H1 (cell line): Measurements from ENCODE around the gene CYP26C1. TPM values are rescaled to one million over a fixed set of nuclear protein-coding genes. Genes with fewer than 3 reads are reported as not detected.

Experiments
- CTCF ChIA-PET: fragments of 300-600 bp; sonication (Branson Sonifier 250); formaldehyde crosslinking; loops from one replicate; lab custom pipeline; 2021; ENCODE audit not compliant: partially characterized antibody; lab: Charles Lee
- POLR2A ChIA-PET: fragments of 300-600 bp; sonication (Branson Sonifier 250); formaldehyde crosslinking; loops from one replicate; lab custom pipeline; 2021; ENCODE audit warnings: inconsistent platforms; ENCODE audit not compliant: partially characterized antibody; lab: Charles Lee
- DNase-seq, 2 experiments: peaks; one replicate each; pipeline versions ENCODE4 v3.0.0 to v3.0.0-alpha.2; 2010 to 2022; ENCODE audit warnings: low spot score in 2 of 2, low read depth in 1 of 2, mixed read lengths in 1 of 2
- FAIRE-seq: peaks from 2 replicates; lab custom pipeline; 2011; peaks lifted over from hg19 to GRCh38; lab: Jason Lieb, UNC
- H2AFZ ChIP-seq: 2 replicates; pipeline ENCODE4 v1.8.1; 2012; ENCODE audit warnings: low read length, inconsistent platforms
- H2AK5ac ChIP-seq: 2 replicates; pipeline ENCODE4 v1.6.1; 2013; ENCODE audit warnings: low read depth, low read length
- H2BK120ac ChIP-seq: replicated peaks from 2 replicates; pipeline ENCODE3; 2013; ENCODE audit warnings: low read depth, low read length, inconsistent platforms
- H2BK12ac ChIP-seq: 2 replicates; pipeline ENCODE4 v1.6.1; 2013; ENCODE audit warnings: low read depth, low read length
- H2BK15ac ChIP-seq: 2 replicates; pipeline ENCODE4 v1.6.1; 2013; ENCODE audit warnings: low read length
- H2BK20ac ChIP-seq: 2 replicates; pipeline ENCODE4 v1.6.1; 2013; ENCODE audit warnings: low read length
- H2BK5ac ChIP-seq: 2 replicates; pipeline ENCODE4 v1.6.1; 2013; ENCODE audit warnings: low read depth, low read length
- H3K14ac ChIP-seq: 2 replicates; pipeline ENCODE4 v1.6.1; 2013; ENCODE audit warnings: inconsistent platforms; ENCODE audit not compliant: insufficient read length
- H3K18ac ChIP-seq: 2 replicates; pipeline ENCODE4 v1.6.1; 2013; ENCODE audit warnings: low read length; ENCODE audit errors: extremely low read depth
- H3K23ac ChIP-seq: 2 replicates; pipeline ENCODE4 v1.6.1; 2013; ENCODE audit warnings: inconsistent platforms; ENCODE audit not compliant: insufficient read length
- H3K23me2 ChIP-seq: 2 replicates; pipeline ENCODE4 v1.6.1; 2013; ENCODE audit warnings: low read depth, low read length
- H3K27ac ChIP-seq: 2 replicates; pipeline ENCODE4 v1.6.1; 2011; ENCODE audit warnings: low read depth, low read length, inconsistent platforms
- H3K27me3 ChIP-seq, 4 experiments: replicated peaks in 1 of 4; 1 replicate in 1 of 4; 2 replicates in 3 of 4; pipeline versions ENCODE4 v1.6.1 to v1.8.1; 2011 to 2013; ENCODE audit warnings: low read length in 3 of 4, mild to moderate bottlenecking in 3 of 4, inconsistent platforms in 2 of 4, mixed read lengths in 2 of 4, moderate library complexity in 1 of 4; ENCODE audit not compliant: control insufficient read depth in 3 of 4, insufficient read depth in 3 of 4; ENCODE audit errors: extremely low read depth in 1 of 4
- H3K36me3 ChIP-seq, 4 experiments: 2 replicates each; pipeline versions ENCODE4 v1.6.1 to v1.8.1; 2011 to 2013; ENCODE audit warnings: mild to moderate bottlenecking in 4 of 4, low read length in 3 of 4, moderate library complexity in 2 of 4, control low read depth in 1 of 4, inconsistent platforms in 1 of 4; ENCODE audit not compliant: insufficient read depth in 4 of 4, control insufficient read depth in 2 of 4
- H3K4ac ChIP-seq: replicated peaks from 2 replicates; pipeline ENCODE3; 2013; ENCODE audit warnings: low read length, low read depth, mixed read lengths, inconsistent platforms; ENCODE audit not compliant: insufficient read length
- H3K4me1 ChIP-seq, 4 experiments: replicated peaks in 1 of 4; 1 replicate in 1 of 4; 2 replicates in 3 of 4; pipeline versions ENCODE4 v1.6.1 to v1.8.1; 2011 to 2013; ENCODE audit warnings: low read length in 3 of 4, inconsistent platforms in 2 of 4, mixed read lengths in 1 of 4; ENCODE audit not compliant: insufficient read depth in 4 of 4, control insufficient read depth in 3 of 4
- H3K4me2 ChIP-seq, 2 experiments: 2 replicates each; pipeline versions ENCODE4 v1.6.1 to v1.8.1; 2011 to 2013; ENCODE audit warnings: low read depth in 2 of 2, low read length in 2 of 2, control low read depth in 1 of 2, inconsistent platforms in 1 of 2, mild to moderate bottlenecking in 1 of 2; ENCODE audit not compliant: insufficient read depth in 1 of 2
- H3K4me3 ChIP-seq, 4 experiments: fragments of 200-600, 300-600 bp in 1 of 4; sonication (generic), shearing (Covaris generic), sonication (Bioruptor Twin) in 1 of 4; 2 replicates each; pipeline versions ENCODE4 v1.5.1 to v1.8.1; 2011 to 2016; ENCODE audit warnings: low read length in 4 of 4, low read depth in 3 of 4, control low read depth in 2 of 4, inconsistent platforms in 2 of 4, mild to moderate bottlenecking in 2 of 4, mixed read lengths in 1 of 4, moderate library complexity in 1 of 4; ENCODE audit not compliant: insufficient read depth in 2 of 4; ENCODE audit errors: extremely low read depth in 1 of 4
- H3K56ac ChIP-seq: replicated peaks from 2 replicates; pipeline ENCODE3; 2013; ENCODE audit warnings: low read depth, mild to moderate bottlenecking, mixed read lengths, low read length, inconsistent platforms; ENCODE audit not compliant: insufficient read length
- H3K79me1 ChIP-seq: 2 replicates; pipeline ENCODE4 v1.6.1; 2013; ENCODE audit warnings: low read depth, low read length, control low read depth
- H3K79me2 ChIP-seq, 2 experiments: 2 replicates each; pipeline versions ENCODE4 v1.6.1 to v1.8.1; 2012 to 2013; ENCODE audit warnings: low read length in 2 of 2, mild to moderate bottlenecking in 2 of 2, inconsistent platforms in 1 of 2; ENCODE audit not compliant: insufficient read depth in 2 of 2, control insufficient read depth in 1 of 2
- H3K9ac ChIP-seq, 4 experiments: replicated peaks in 1 of 4; 1 replicate in 1 of 4; 2 replicates in 3 of 4; pipeline versions ENCODE4 v1.6.1 to v1.8.1; 2011 to 2013; ENCODE audit warnings: low read depth in 3 of 4, low read length in 3 of 4, control low read depth in 2 of 4, mild to moderate bottlenecking in 2 of 4, moderate library complexity in 2 of 4, inconsistent platforms in 1 of 4; ENCODE audit errors: extremely low read depth in 1 of 4
- H3K9me3 ChIP-seq, 2 experiments: 2 replicates each; pipeline versions ENCODE4 v1.6.1 to v1.8.1; 2012 to 2013; ENCODE audit warnings: mild to moderate bottlenecking in 2 of 2, moderate library complexity in 2 of 2, control low read depth in 1 of 2, inconsistent platforms in 1 of 2, low read depth in 1 of 2, low read length in 1 of 2, mixed read lengths in 1 of 2; ENCODE audit not compliant: insufficient read depth in 2 of 2
- H4K20me1 ChIP-seq, 2 experiments: replicated peaks in 1 of 2; 2 replicates each; pipeline versions ENCODE3 to v1.8.1; 2011 to 2013; ENCODE audit warnings: inconsistent platforms in 2 of 2, low read length in 2 of 2, mild to moderate bottlenecking in 1 of 2; ENCODE audit not compliant: insufficient read depth in 2 of 2, control insufficient read depth in 1 of 2
- H4K5ac ChIP-seq: 2 replicates; pipeline ENCODE4 v1.6.1; 2013; ENCODE audit warnings: low read length, low read depth, mixed read lengths, inconsistent platforms; ENCODE audit not compliant: insufficient read length
- H4K8ac ChIP-seq: 2 replicates; pipeline ENCODE4 v1.8.0; 2013; ENCODE audit warnings: mild to moderate bottlenecking, moderate library complexity, low read length, inconsistent platforms; ENCODE audit not compliant: insufficient read depth; ENCODE audit errors: extremely low read depth
- H4K91ac ChIP-seq: replicated peaks from 2 replicates; pipeline ENCODE3; 2013; ENCODE audit warnings: low read length, mixed read lengths, inconsistent platforms; ENCODE audit not compliant: insufficient read length
- MAFK ChIP-seq: IDR thresholded peaks from 2 replicates; pipeline ENCODE4 v1.6.1; 2012; ENCODE audit warnings: low read depth, mild to moderate bottlenecking, improper control_type of control experiment, low read length
- PHF8 ChIP-seq: fragments of 200-600 bp; sonication (generic); conservative IDR thresholded peaks from 2 replicates; pipeline ENCODE4 v1.7.1; 2012; ENCODE audit warnings: low read depth, mild to moderate bottlenecking, inconsistent platforms, low read length, moderate library complexity
- WGBS, 2 experiments: shearing (Covaris generic) in 1 of 2; methylation state at CpG; one replicate each; pipeline versions ENCODE4 v1.1.6 to v1.1.7; 2013 to 2015; ENCODE audit warnings: low lambda C conversion rate in 2 of 2, mixed read lengths in 2 of 2, inconsistent platforms in 1 of 2, low coverage in 1 of 2, missing lambda C conversion rate in 1 of 2; ENCODE audit not compliant: insufficient replicate concordance in 2 of 2, insufficient coverage in 1 of 2, insufficient read length in 1 of 2; ENCODE audit errors: extremely low coverage in 1 of 2, missing lambda C conversion rate in 1 of 2; 5-methylcytosine and 5-hydroxymethylcytosine counted together
- long read RNA-seq, 2 experiments: library from RNA in 1 of 2; library from capped mRNA in 1 of 2; stranded (forward); transcript quantifications; one replicate each; pipeline ENCODE4 v2.0.0, GENCODE V29; 2021; ENCODE audit warnings: inconsistent platforms in 1 of 2
- polyA minus RNA-seq, 3 experiments: library from RNA; depleted of rRNA, polyadenylated mRNA; stranded (reverse); fragments of >200 nt; gene quantifications; 1 replicate in 2 of 3; 2 replicates in 1 of 3; pipeline ENCODE4 v1.2.3, GENCODE V29; 2011
- polyA plus RNA-seq, 7 experiments: library from polyadenylated mRNA; depleted of rRNA in 3 of 7; stranded (reverse) in 5 of 7; unstranded in 2 of 7; fragments of >200 nt in 5 of 7; fragments of 200-250 nt in 2 of 7; gene quantifications; 1 replicate in 5 of 7; 2 replicates in 1 of 7; 4 replicates in 1 of 7; pipeline versions ENCODE4 v1.2.1 to v1.2.3, GENCODE V29; 2011 to 2013; ENCODE audit warnings: missing spikeins in 2 of 7, mixed read lengths in 2 of 7
- total RNA-seq: library from RNA; stranded (reverse); fragmentation: NEBNext Ultra II Directional; extraction: Animal tissue kit (Norgen Biotek cat#: 25700); gene quantifications from 2 replicates; pipeline ENCODE4 v1.2.1, GENCODE V29; 2021
- TF ChIP-seq, protein P1 (sequence below), 3 experiments: IDR thresholded peaks; 1 replicate in 2 of 3; 2 replicates in 1 of 3; pipeline versions ENCODE4 v1.5.1 to v1.6.1; 2011; ENCODE audit warnings: low read length in 3 of 3, mild to moderate bottlenecking in 3 of 3, inconsistent platforms in 2 of 3, low read depth in 1 of 3, moderate library complexity in 1 of 3; ENCODE audit not compliant: insufficient read depth in 1 of 3; ENCODE audit errors: control extremely low read depth in 1 of 3

CYP26C1 gene, protein sequence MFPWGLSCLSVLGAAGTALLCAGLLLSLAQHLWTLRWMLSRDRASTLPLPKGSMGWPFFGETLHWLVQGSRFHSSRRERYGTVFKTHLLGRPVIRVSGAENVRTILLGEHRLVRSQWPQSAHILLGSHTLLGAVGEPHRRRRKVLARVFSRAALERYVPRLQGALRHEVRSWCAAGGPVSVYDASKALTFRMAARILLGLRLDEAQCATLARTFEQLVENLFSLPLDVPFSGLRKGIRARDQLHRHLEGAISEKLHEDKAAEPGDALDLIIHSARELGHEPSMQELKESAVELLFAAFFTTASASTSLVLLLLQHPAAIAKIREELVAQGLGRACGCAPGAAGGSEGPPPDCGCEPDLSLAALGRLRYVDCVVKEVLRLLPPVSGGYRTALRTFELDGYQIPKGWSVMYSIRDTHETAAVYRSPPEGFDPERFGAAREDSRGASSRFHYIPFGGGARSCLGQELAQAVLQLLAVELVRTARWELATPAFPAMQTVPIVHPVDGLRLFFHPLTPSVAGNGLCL
- total RNA-seq (0.21 and 0.28 TPM in 2 replicates), polyA plus RNA-seq (2011; rRNA removed) (0.12 and 0.93 TPM in 2 replicates), polyA minus RNA-seq (2011; rRNA and poly(A)+ RNA removed) (0.07 and 0.22 TPM in 2 replicates)
- polyA plus RNA-seq (2011; cell fraction: cytosol; rRNA removed) = 0.79 TPM
- 3.0 TPM for polyA plus RNA-seq (2011; cell fraction: nucleus; rRNA removed)
- polyA plus RNA-seq (2012, experiment 1 of 2) = 0.12 to 0.21 TPM (median 0.20 TPM) in 3 of 4 replicates, not detected in the other
- polyA plus RNA-seq (2012, experiment 2 of 2) = not detected
- polyA plus RNA-seq (2013, experiment 1 of 2) = 0.04 TPM
- polyA plus RNA-seq (2013, experiment 2 of 2) = 0.06 TPM
- polyA minus RNA-seq (2011; cell fraction: cytosol; rRNA and poly(A)+ RNA removed) = 1.1 TPM
- 2.2 TPM for polyA minus RNA-seq (2011; cell fraction: nucleus; rRNA and poly(A)+ RNA removed)
- long read RNA-seq, experiment 1 = 0 reads
- long read RNA-seq, experiment 2 = 0 reads

DNA sequence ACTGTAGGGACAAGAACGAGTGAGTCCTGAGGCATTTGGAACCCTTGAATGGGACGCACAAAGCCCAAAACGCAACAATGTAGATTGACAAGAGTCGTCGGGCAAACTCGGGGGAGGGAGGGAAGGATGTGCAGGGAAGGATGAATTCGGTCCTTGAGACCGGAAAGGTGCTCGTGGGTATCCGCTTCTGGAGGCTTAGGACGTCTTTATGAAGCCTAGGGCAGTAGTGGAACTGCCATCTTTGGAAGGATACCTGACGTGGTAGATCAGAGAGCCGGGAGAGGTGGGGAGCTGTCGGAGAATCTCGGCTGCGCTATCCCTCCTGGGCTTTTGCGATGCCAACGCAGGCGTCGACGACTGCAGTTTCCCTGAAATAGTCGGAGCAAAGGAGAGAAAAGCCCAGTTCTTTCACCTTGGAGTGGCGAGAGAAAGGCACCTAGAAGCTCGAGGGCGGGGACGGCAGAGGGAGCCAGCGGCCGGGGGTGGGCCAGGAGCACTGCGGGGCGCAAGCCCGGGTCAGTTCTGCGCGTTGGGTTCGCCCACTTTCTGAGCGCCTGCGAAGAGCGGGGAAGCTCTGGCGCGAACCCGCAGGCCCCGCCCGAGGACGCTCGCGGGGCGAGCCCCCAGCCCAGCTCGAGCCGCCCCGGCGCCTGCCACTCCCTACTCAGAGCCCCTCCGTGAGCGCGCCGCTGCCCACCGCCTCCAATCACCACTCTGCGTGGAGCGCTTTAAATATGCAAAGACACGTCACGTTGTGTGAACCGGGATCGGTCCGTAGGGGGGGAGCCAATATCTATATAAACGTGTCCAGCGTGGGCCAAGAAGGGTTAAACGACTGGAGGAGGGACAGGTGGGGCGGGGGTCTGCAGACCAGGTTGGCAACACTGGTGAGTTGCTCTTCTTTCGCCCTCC lies at the start of gene CYP26C1:
Gene CYP26C1 (plus strand): TSS at position 824 of the 912 bp plus-strand sequence. CDS start 466 bp downstream, outside the sequence.
- WGBS, 2 experiments = 2% methylated on average over 45 of the region's 67 CpGs; no CpG with 5 or more reads in 1 of the 2 experiments
- Histone ChIP-seq H3K9ac (no peak within 1 kb of the TSS), H3K27ac (no peak within 1 kb of the TSS), H3K18ac (peak within 1 kb of the TSS; percentile 72), H3K79me2 (no peaks in the 10 kb centered on the region), H4K8ac (no peak within 1 kb of the TSS; the same call in 1 of the 2 replicates), H2BK120ac (no peak within 1 kb of the TSS), H3K14ac (no peak within 1 kb of the TSS), H3K4me1 (peaks cover 3 to 31% (median 22%) of the 10 kb centered on the region in 4 experiments; a peak in 6 of 7 replicates), H2BK12ac (no peak within 1 kb of the TSS), H2BK20ac (0 out of 2 replicates have a peak within 1 kb of the TSS, but pooled peaks have one; percentile 21), H4K20me1 (peaks cover under 1 to 19% of the 10 kb centered on the region in 2 experiments), H2BK15ac (0 out of 2 replicates have a peak within 1 kb of the TSS, but pooled peaks have one; percentile 32), H3K4me3 (peak within 1 kb of the TSS; percentile 34 to 59 (median 46); a peak in 6 of 8 replicates), H2AK5ac (no peak within 1 kb of the TSS; the same call in 1 of the 2 replicates), H4K91ac (no peak within 1 kb of the TSS), H4K5ac (no peak within 1 kb of the TSS), H3K79me1 (no peaks in the 10 kb centered on the region), H3K4ac (no peak within 1 kb of the TSS), H3K36me3 (peaks cover 0 to 14% (median 1%) of the 10 kb centered on the region in 4 experiments; a peak in 1 of 8 replicates), H3K56ac (no peak within 1 kb of the TSS), H2AFZ (no peak within 1 kb of the TSS), H3K23ac (no peak within 1 kb of the TSS), H3K23me2 (peaks cover 10% of the 10 kb centered on the region; the same call in 1 of the 2 replicates), H3K9me3 (no peaks in the 10 kb centered on the region; a peak in 1 of 4 replicates), H3K4me2 (peak within 1 kb of the TSS; percentile 75 to 89), H2BK5ac (no peak within 1 kb of the TSS), H3K27me3 (peaks cover 64 to 76% (median 68%) of the 10 kb centered on the region in 4 experiments)
- ChIA-PET POLR2A (no interaction called here), CTCF (interaction anchor here (0.7 to 14.8 kb wide), 16 partner anchors 8 to 436 kb away, joined by 3 to 147 read pairs (median 4); partner anchors contain the start of gene CYP26A1)
- DNase-seq (no peak), FAIRE-seq (no peak)
- TF ChIP-seq PHF8 (no peak), MAFK (no peak)
- TF ChIP-seq, protein P1, sequence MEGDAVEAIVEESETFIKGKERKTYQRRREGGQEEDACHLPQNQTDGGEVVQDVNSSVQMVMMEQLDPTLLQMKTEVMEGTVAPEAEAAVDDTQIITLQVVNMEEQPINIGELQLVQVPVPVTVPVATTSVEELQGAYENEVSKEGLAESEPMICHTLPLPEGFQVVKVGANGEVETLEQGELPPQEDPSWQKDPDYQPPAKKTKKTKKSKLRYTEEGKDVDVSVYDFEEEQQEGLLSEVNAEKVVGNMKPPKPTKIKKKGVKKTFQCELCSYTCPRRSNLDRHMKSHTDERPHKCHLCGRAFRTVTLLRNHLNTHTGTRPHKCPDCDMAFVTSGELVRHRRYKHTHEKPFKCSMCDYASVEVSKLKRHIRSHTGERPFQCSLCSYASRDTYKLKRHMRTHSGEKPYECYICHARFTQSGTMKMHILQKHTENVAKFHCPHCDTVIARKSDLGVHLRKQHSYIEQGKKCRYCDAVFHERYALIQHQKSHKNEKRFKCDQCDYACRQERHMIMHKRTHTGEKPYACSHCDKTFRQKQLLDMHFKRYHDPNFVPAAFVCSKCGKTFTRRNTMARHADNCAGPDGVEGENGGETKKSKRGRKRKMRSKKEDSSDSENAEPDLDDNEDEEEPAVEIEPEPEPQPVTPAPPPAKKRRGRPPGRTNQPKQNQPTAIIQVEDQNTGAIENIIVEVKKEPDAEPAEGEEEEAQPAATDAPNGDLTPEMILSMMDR (IDR thresholded peaks at IDR 0.05; ENCODE audit: control extremely low read depth in 1 of 3, insufficient read depth in 1 of 3, low read depth in 1 of 3, low read length in 3 of 3) = peak; percentile 8 to 14 (median 9); a peak in 3 of 4 replicates
